GM23338 (cell line): Measurements from ENCODE around the gene NPS. TPM values are rescaled to one million over a fixed set of nuclear protein-coding genes. Genes with fewer than 3 reads are reported as not detected.

Experiments used
- ATAC-seq: fragments of 200-7000 bp; cut with Tn5 transposase; 3 replicates; pipeline ENCODE4 v1.9.1; 2020
- DNase-seq: peaks from one replicate; pipeline ENCODE4 v3.0.0-alpha.2; 2015; ENCODE audit warnings: low spot score
- H2AFZ ChIP-seq: fragments of 200-600 bp; sonication (generic); 2 replicates; pipeline ENCODE4 v1.8.0; 2016; ENCODE audit warnings: antibody characterized with exemption, mild to moderate bottlenecking, moderate library complexity
- H3F3A ChIP-seq: fragments of 200-600 bp; sonication (generic); replicated peaks from 2 replicates; pipeline ENCODE4 v1.8.0; 2017; ENCODE audit warnings: antibody characterized with exemption, mixed run types, low read depth
- H3K27ac ChIP-seq: fragments of 200-600 bp; sonication (generic); 2 replicates; pipeline ENCODE4 v1.6.1; 2016; ENCODE audit warnings: low read depth
- H3K27me3 ChIP-seq: fragments of 200-600 bp; sonication (generic); 2 replicates; pipeline ENCODE4 v1.8.0; 2016; ENCODE audit warnings: mild to moderate bottlenecking, mixed run types, moderate library complexity; ENCODE audit not compliant: insufficient read depth
- H3K36me3 ChIP-seq: fragments of 200-600 bp; sonication (generic); 2 replicates; pipeline ENCODE4 v1.8.0; 2016; ENCODE audit warnings: mild to moderate bottlenecking; ENCODE audit not compliant: insufficient read depth
- H3K4me1 ChIP-seq: fragments of 200-600 bp; sonication (generic); 2 replicates; pipeline ENCODE4 v1.8.0; 2016; ENCODE audit warnings: mild to moderate bottlenecking, moderate library complexity; ENCODE audit not compliant: insufficient read depth
- H3K4me2 ChIP-seq: fragments of 200-600 bp; sonication (generic); 2 replicates; pipeline ENCODE4 v1.7.1; 2017; ENCODE audit warnings: mixed run types
- H3K4me3 ChIP-seq: fragments of 200-600 bp; sonication (generic); 2 replicates; pipeline ENCODE4 v1.6.1; 2016; ENCODE audit warnings: mixed run types
- H3K79me2 ChIP-seq: fragments of 200-600 bp; sonication (generic); replicated peaks from 2 replicates; pipeline ENCODE4 v1.8.0; 2017; ENCODE audit warnings: mild to moderate bottlenecking; ENCODE audit not compliant: insufficient read depth
- H3K9me2 ChIP-seq: fragments of 200-600 bp; sonication (generic); 2 replicates; pipeline ENCODE4 v1.8.0; 2017; ENCODE audit not compliant: insufficient read depth
- H4K20me1 ChIP-seq: fragments of 200-600 bp; sonication (generic); replicated peaks from 2 replicates; pipeline ENCODE4 v1.8.0; 2017; ENCODE audit warnings: mild to moderate bottlenecking; ENCODE audit not compliant: insufficient read depth
- H3K27ac Mint-ChIP-seq: 2 replicates; pipeline ENCODE4 v1.8.0; 2020; ENCODE audit warnings: inconsistent platforms, mild to moderate bottlenecking, moderate library complexity, mixed read lengths
- H3K27me3 Mint-ChIP-seq: 3 replicates; pipeline ENCODE4 v1.8.0; 2022; ENCODE audit warnings: low read depth, mild to moderate bottlenecking, moderate library complexity, mixed read lengths, inconsistent platforms; ENCODE audit not compliant: insufficient read depth, poor library complexity
- H3K36me3 Mint-ChIP-seq: 3 replicates; pipeline ENCODE4 v1.8.0; 2021; ENCODE audit warnings: low read depth, mild to moderate bottlenecking, inconsistent platforms, moderate library complexity, mixed read lengths
- H3K4me1 Mint-ChIP-seq: 3 replicates; pipeline ENCODE4 v1.8.0; 2020; ENCODE audit warnings: mild to moderate bottlenecking, inconsistent platforms, mixed read lengths
- H3K4me3 Mint-ChIP-seq: 3 replicates; pipeline ENCODE4 v1.8.0; 2021; ENCODE audit warnings: moderate library complexity, mild to moderate bottlenecking, inconsistent platforms, mixed read lengths
- H3K9me3 Mint-ChIP-seq: 3 replicates; pipeline ENCODE4 v1.8.0; 2020; ENCODE audit warnings: moderate library complexity, mild to moderate bottlenecking, inconsistent platforms, mixed read lengths
- CREB1 ChIP-seq: fragments of 250-450 bp; sonication (Bioruptor Pico); IDR thresholded peaks from 2 replicates; pipeline ENCODE4 v1.5.0; 2020; ENCODE audit warnings: low read depth, mild to moderate bottlenecking, moderate library complexity
- CTCF ChIP-seq, 2 experiments: fragments of 200-600 bp in 1 of 2; sonication (generic) in 1 of 2; conservative IDR thresholded peaks; 2 replicates each; pipeline versions ENCODE4 v1.5.1 to v1.6.1; 2016 to 2017; ENCODE audit warnings: antibody characterized with exemption in 2 of 2, low read depth in 2 of 2, mild to moderate bottlenecking in 2 of 2, moderate library complexity in 1 of 2
- ETS1 ChIP-seq: IDR thresholded peaks from 2 replicates; pipeline ENCODE4 v1.6.1; 2016; ENCODE audit warnings: antibody characterized with exemption
- EZH2phosphoT487 ChIP-seq: fragments of 200-600 bp; sonication (generic); IDR thresholded peaks from one replicate; pipeline ENCODE4 v1.8.1; 2018; ENCODE audit warnings: antibody characterized with exemption; ENCODE audit not compliant: unreplicated experiment
- JUNB ChIP-seq: IDR thresholded peaks from one replicate; pipeline ENCODE4 v1.6.1; 2016; ENCODE audit warnings: antibody characterized with exemption; ENCODE audit not compliant: unreplicated experiment
- NANOG ChIP-seq: IDR thresholded peaks from 2 replicates; pipeline ENCODE4 v1.6.1; 2016; ENCODE audit warnings: antibody characterized with exemption, borderline replicate concordance
- POLR2AphosphoS5 ChIP-seq: IDR thresholded peaks from 2 replicates; pipeline ENCODE4 v1.6.1; 2016; ENCODE audit warnings: antibody characterized with exemption, low read depth
- STAT1 ChIP-seq: IDR thresholded peaks from one replicate; pipeline ENCODE4 v1.6.1; 2016; ENCODE audit warnings: antibody characterized with exemption; ENCODE audit not compliant: unreplicated experiment
- ZNF114 ChIP-seq: fragments of 250-450 bp; sonication (Bioruptor Pico); IDR thresholded peaks from 2 replicates; pipeline ENCODE4 v1.5.0; 2020; ENCODE audit warnings: mild to moderate bottlenecking, moderate library complexity
- polyA plus RNA-seq: library from polyadenylated mRNA; unstranded; fragments of >200 nt; fragmentation: Nextera tagmentation; extraction: Ambion mirVana; gene quantifications from 2 replicates; pipeline ENCODE4 v1.2.1, GENCODE V29; 2016
- total RNA-seq: library from RNA; depleted of rRNA; stranded (reverse); fragments of >200 nt; shearing (Covaris generic); gene quantifications from 2 replicates; pipeline ENCODE4 v1.2.3, GENCODE V29; 2014

The NPS gene
- total and polyA plus RNA-seq, 2 experiments from 2014 or later: not detected

- TF ChIP-seq CTCF (conservative IDR thresholded peaks at IDR 0.05; ENCODE audit: low read depth in 2 of 2): no peak
These were observed 22.3 kb downstream of the NPS start (continued) for GRCh38 chr10:127571386-127571785.

GRCh38 chr10:127576051-127576450, 26.9 kb downstream of the NPS start:
- H3K4me2 ChIP-seq: no peak overlapping the region
- no peaks in the 10 kb centered on the region for H3K36me3 ChIP-seq
- H3K27me3 ChIP-seq: no peaks in the 10 kb centered on the region
- H3K9me2 ChIP-seq: no peaks in the 10 kb centered on the region
- no peaks in the 10 kb centered on the region for H3K79me2 ChIP-seq
- Mint-ChIP-seq H3K27me3 (peaks cover 3% of the 10 kb centered on the region), H3K9me3 (no peaks in the 10 kb centered on the region), H3K27ac (no peak overlapping the region), H3K36me3 (no peaks in the 10 kb centered on the region), H3K4me1 (no peaks in the 10 kb centered on the region), H3K4me3 (no peak overlapping the region)
- H3K27ac ChIP-seq: no peak overlapping the region
- no peak overlapping the region for H3K4me3 ChIP-seq
- DNase-seq: no peak
- TF ChIP-seq ZNF114 (no peak), ETS1 (no peak), NANOG (no peak)
- no peak for ATAC-seq
- no peaks in the 10 kb centered on the region for H3K4me1 ChIP-seq
- H2AFZ ChIP-seq: no peak overlapping the region
- no peaks in the 10 kb centered on the region for H4K20me1 ChIP-seq
- no peaks in the 10 kb centered on the region for H3F3A ChIP-seq

GRCh38 chr10:127576740-127577161, 27.6 kb downstream of the NPS start:
- Histone ChIP-seq H3K4me1 (no peaks in the 10 kb centered on the region), H3F3A (no peaks in the 10 kb centered on the region), H3K79me2 (no peaks in the 10 kb centered on the region), H3K4me2 (no peak overlapping the region), H3K4me3 (no peak overlapping the region), H2AFZ (no peak overlapping the region), H3K27ac (no peak overlapping the region), H4K20me1 (no peaks in the 10 kb centered on the region), H3K36me3 (no peaks in the 10 kb centered on the region), H3K27me3 (no peaks in the 10 kb centered on the region), H3K9me2 (no peaks in the 10 kb centered on the region)
- ATAC-seq (no peak), DNase-seq (no peak)
- TF ChIP-seq EZH2phosphoT487 (no peak), NANOG (no peak), STAT1 (no peak), POLR2AphosphoS5 (no peak), CREB1 (CRISPR knock-in tag) (no peak), ZNF114 (no peak), JUNB (no peak)
- H3K4me1 Mint-ChIP-seq: no peaks in the 10 kb centered on the region
- H3K27me3 Mint-ChIP-seq: peaks cover 3% of the 10 kb centered on the region
- H3K9me3 Mint-ChIP-seq: no peaks in the 10 kb centered on the region
- H3K27ac Mint-ChIP-seq: no peak overlapping the region
- no peaks in the 10 kb centered on the region for H3K36me3 Mint-ChIP-seq
- no peak overlapping the region for H3K4me3 Mint-ChIP-seq
